HT1080 (cell line): ENCODE measurements around the gene WTAP. TPM values are rescaled to one million over a fixed set of nuclear protein-coding genes. Genes with fewer than 3 reads are reported as not detected.
"Not testable (repeated sequence)": the region's sequence is repeated elsewhere in the genome, so short reads cannot be mapped to it uniquely, and the experiment has no call there.

Source experiments
- DNase-seq: peaks from one replicate; pipeline ENCODE4 v3.0.0-alpha.2; 2015; ENCODE audit warnings: low read depth
- total RNA-seq: library from RNA; depleted of rRNA; stranded (reverse); fragments of >200 nt; shearing (Covaris generic); gene quantifications from 2 replicates; pipeline ENCODE4 v1.2.3, GENCODE V29; 2014

WTAP gene
- total RNA-seq, 1 experiment from 2014 or later: 114 TPM

- no peak for DNase-seq
Measured at GRCh38 chr6:159761129-159761872, 34.0 kb downstream of the WTAP start.

GRCh38 chr6:159761873-159762680, 34.8 kb downstream of the WTAP start, which contains the start of gene ACAT2:
Gene ACAT2, plus strand, starts transcription at chr6:159762045. Its CDS starts 43 bp downstream, at chr6:159762088.
- DNase-seq: peak; percentile 94

GRCh38 chr6:159762681-159763293, 35.5 kb downstream of the WTAP start:
- DNase-seq: no peak

- DNase-seq: no peak
Measured at GRCh38 chr6:159766906-159767305, 39.6 kb downstream of the WTAP start.

GRCh38 chr6:159769470-159769869, 42.2 kb downstream of the WTAP start:
- DNase-seq: no peak

- DNase-seq: no peak
Measured at GRCh38 chr6:159772196-159772595, 44.9 kb downstream of the WTAP start.

- no peak for DNase-seq
Measured at GRCh38 chr6:159777240-159777904, 50.1 kb downstream of the WTAP start.

- no peak for DNase-seq
Measured at GRCh38 chr6:159778131-159778530, 50.8 kb downstream of the WTAP start.

- DNase-seq: no peak
Measured at GRCh38 chr6:159778542-159779103, 51.3 kb downstream of the WTAP start.

- DNase-seq: no peak
Measured at GRCh38 chr6:159788276-159788675, 61.0 kb downstream of the WTAP start.

GRCh38 chr6:159788753-159789376, 61.6 kb downstream of the WTAP start:
- DNase-seq: peak; percentile 13

- peak; percentile 99 for DNase-seq
Measured at GRCh38 chr6:159789377-159790148, 62.3 kb downstream of the WTAP start, which contains the start of gene TCP1. Gene TCP1, minus strand, starts transcription at chr6:159789602. Its CDS starts 134 bp downstream, at chr6:159789468.

GRCh38 chr6:159790149-159790955, 63.0 kb downstream of the WTAP start, which contains the start of gene MRPL18:
Gene MRPL18, plus strand, starts transcription at chr6:159790467. Its CDS starts 121 bp downstream, at chr6:159790588.
- peak; percentile 97 for DNase-seq

- no peak for DNase-seq
Measured at GRCh38 chr6:159790956-159791598, 63.8 kb downstream of the WTAP start.

GRCh38 chr6:159794976-159795375, 67.7 kb downstream of the WTAP start:
- not testable (repeated sequence) for DNase-seq

- DNase-seq: no peak
Measured at GRCh38 chr6:159797554-159797953, 70.2 kb downstream of the WTAP start.

GRCh38 chr6:159800141-159800865, 73.0 kb downstream of the WTAP start, which contains the start of gene PNLDC1:
Gene PNLDC1, plus strand, starts transcription at chr6:159800276. Its CDS starts 32 bp downstream, at chr6:159800308.
- no peak for DNase-seq
